K562 (cell line): ENCODE results near the gene MYO15B. TPM values are rescaled to one million over a fixed set of nuclear protein-coding genes. Genes with fewer than 3 reads are reported as not detected.

Experiments used
- ATAC-seq: fragments of 200-7000 bp; cut with Tn5 transposase; 3 replicates; pipeline ENCODE4 v1.9.1; 2020; ENCODE audit warnings: moderate library complexity
- BruUV-seq: library from RNA; stranded (reverse); fragments of 400-500 nt; replicated peaks from 2 replicates; lab custom pipeline; 2021; lab: Mats Ljungman, UMichigan
- CTCF ChIA-PET: fragments of 300-600 bp; formaldehyde crosslinking; extraction: SDS; loops from one replicate; lab custom pipeline; 2021; ENCODE audit warnings: low intra/inter-chr PET ratio; lab: Yijun Ruan, JAX
- POLR2A ChIA-PET: fragments of 300-600, 350-650 bp; sonication (Branson Sonifier 250); formaldehyde crosslinking; extraction: SDS; loops from one replicate; lab custom pipeline; 2021; ENCODE audit warnings: antibody characterized with exemption, inconsistent platforms; lab: Yijun Ruan, JAX
- DNase-seq, 4 experiments: peaks; one replicate each; pipeline versions ENCODE4 v3.0.0 to v3.0.0-alpha.2; 2011 to 2018; ENCODE audit warnings: low spot score in 3 of 4, mixed read lengths in 3 of 4; ENCODE audit errors: extremely low read depth in 1 of 4
- FAIRE-seq: peaks from 2 replicates; lab custom pipeline; 2011; peaks lifted over from hg19 to GRCh38; lab: Jason Lieb, UNC
- H2AFZ ChIP-seq: 2 replicates; pipeline ENCODE4 v1.6.0; 2011; ENCODE audit warnings: low read depth, low read length, control low read depth, inconsistent platforms
- H3K27ac ChIP-seq: fragments of 200-600 bp; 3 replicates; pipeline ENCODE4 v1.8.0; 2011; ENCODE audit warnings: low read depth, mild to moderate bottlenecking, control low read depth, inconsistent platforms, low read length, moderate library complexity, mixed read lengths; ENCODE audit errors: extremely low read depth
- H3K27me3 ChIP-seq, 2 experiments: fragments of 300-600 bp in 1 of 2; 2 replicates in 1 of 2; 3 replicates in 1 of 2; pipeline versions ENCODE4 v1.6.0 to v1.8.0; 2011; ENCODE audit warnings: inconsistent platforms in 2 of 2, low read length in 2 of 2, mild to moderate bottlenecking in 1 of 2, mixed read lengths in 1 of 2, moderate library complexity in 1 of 2; ENCODE audit not compliant: control insufficient read depth in 2 of 2, insufficient read depth in 2 of 2
- H3K36me3 ChIP-seq: fragments of 300-600 bp; 3 replicates; pipeline ENCODE4 v1.8.0; 2011; ENCODE audit warnings: mild to moderate bottlenecking, low read length, inconsistent platforms; ENCODE audit not compliant: control insufficient read depth, insufficient read depth
- H3K4me1 ChIP-seq, 2 experiments: fragments of 200-600 bp in 1 of 2; replicated peaks in 1 of 2; 2 replicates in 1 of 2; 3 replicates in 1 of 2; pipeline versions ENCODE4 v1.5.1 to v1.8.0; 2011; ENCODE audit warnings: inconsistent platforms in 2 of 2, low read length in 2 of 2, mild to moderate bottlenecking in 1 of 2, mixed read lengths in 1 of 2, moderate library complexity in 1 of 2; ENCODE audit not compliant: control insufficient read depth in 2 of 2, insufficient read depth in 2 of 2
- H3K4me2 ChIP-seq: 2 replicates; pipeline ENCODE4 v1.6.1; 2011; ENCODE audit warnings: low read length, control low read depth, inconsistent platforms, mixed read lengths; ENCODE audit not compliant: insufficient read depth
- H3K4me3 ChIP-seq: fragments of 200-600 bp; sonication (generic), shearing (Covaris generic); 2 replicates; pipeline ENCODE4 v1.5.1; 2016; ENCODE audit warnings: control low read depth, inconsistent platforms
- H3K79me2 ChIP-seq: fragments of 200-600 bp; 3 replicates; pipeline ENCODE4 v1.8.0; 2011; ENCODE audit warnings: low read length, inconsistent platforms; ENCODE audit not compliant: control insufficient read depth, insufficient read depth
- H3K9ac ChIP-seq, 2 experiments: 2 replicates each; pipeline versions ENCODE4 v1.6.0 to v1.6.1; 2011; ENCODE audit warnings: low read depth in 2 of 2, low read length in 2 of 2, control low read depth in 1 of 2, inconsistent platforms in 1 of 2, mild to moderate bottlenecking in 1 of 2, mixed read lengths in 1 of 2; ENCODE audit not compliant: insufficient read depth in 1 of 2
- H3K9me1 ChIP-seq: one replicate; pipeline ENCODE4 v1.6.0; 2011; ENCODE audit warnings: inconsistent platforms, mild to moderate bottlenecking, low read length, moderate library complexity; ENCODE audit not compliant: control insufficient read depth, insufficient read depth
- H3K9me3 ChIP-seq: replicated peaks from 2 replicates; pipeline ENCODE4 v1.5.1; 2011; ENCODE audit warnings: low read depth, low read length, inconsistent platforms; ENCODE audit not compliant: control insufficient read depth, insufficient read depth
- H4K20me1 ChIP-seq: replicated peaks from 2 replicates; pipeline ENCODE4 v1.6.1; 2011; ENCODE audit warnings: low read length, inconsistent platforms, mixed read lengths; ENCODE audit not compliant: control insufficient read depth, insufficient read depth
- PHF20 ChIP-seq: fragments of 450-650 bp; IDR thresholded peaks from 2 replicates; pipeline ENCODE4 v1.6.1; 2018; ENCODE audit not compliant: partially characterized antibody
- WGBS: fragments of 100-300 bp; shearing (Covaris generic); methylation state at CpG from one replicate; pipeline ENCODE4 v1.1.6; 2016; ENCODE audit warnings: low coverage, mixed read lengths; ENCODE audit not compliant: insufficient coverage; ENCODE audit errors: missing lambda C conversion rate; 5-methylcytosine and 5-hydroxymethylcytosine counted together
- in situ Hi-C: fragments of 300-500 bp; cut with MboI; formaldehyde crosslinking; loops from 4 replicates; pipeline ENCODE4 v1.15.0; 2018; ENCODE audit warnings: inconsistent platforms, mixed read lengths
- intact Hi-C: fragments of 100-400 bp; cut with micrococcal nuclease; formaldehyde crosslinking; loops from 2 replicates; pipeline ENCODE4 v1.14.2; 2022
- polyA plus RNA-seq, 8 experiments: library from polyadenylated mRNA; depleted of rRNA in 4 of 8; stranded (reverse) in 5 of 8; unstranded in 3 of 8; fragments of >200 nt; fragmentation: Nextera tagmentation in 2 of 8; fragmentation: Illumina TruSeq in 1 of 8; extraction: Ambion mirVana in 2 of 8; extraction: Trizol in 1 of 8; gene quantifications; 2 replicates each; pipeline versions ENCODE4 v1.2.1 to v1.2.3, GENCODE V29; 2011 to 2014; ENCODE audit warnings: inconsistent platforms in 1 of 8, missing spikeins in 1 of 8
- total RNA-seq, 7 experiments: library from RNA; depleted of rRNA in 6 of 7; stranded (reverse); fragments of >200 nt in 6 of 7; fragmentation: Illumina TruSeq in 2 of 7; extraction: Trizol in 2 of 7; gene quantifications; 2 replicates each; pipeline versions ENCODE4 v1.2.1 to v1.2.3, GENCODE V29; 2011 to 2021; ENCODE audit warnings: low replicate concordance in 1 of 7
- TF ChIP-seq, protein P1 (sequence below): sonication (generic); formaldehyde crosslinking; IDR thresholded peaks from 2 replicates; pipeline ENCODE4 v1.8.0; 2022; ENCODE audit warnings: mild to moderate bottlenecking, low read depth, missing genetic modification reagents
- TF ChIP-seq, protein P2 (sequence below): fragments of 450-650 bp; IDR thresholded peaks from 2 replicates; pipeline ENCODE4 v1.6.1; 2016

Gene MYO15B
- total and polyA plus RNA-seq, 9 of the 15 experiments (the other 6 are each of a cell fraction or from before 2014, with no cell fraction given): 0.05 to 3.1 (median 0.83) TPM; not detected in 2

DNA sequence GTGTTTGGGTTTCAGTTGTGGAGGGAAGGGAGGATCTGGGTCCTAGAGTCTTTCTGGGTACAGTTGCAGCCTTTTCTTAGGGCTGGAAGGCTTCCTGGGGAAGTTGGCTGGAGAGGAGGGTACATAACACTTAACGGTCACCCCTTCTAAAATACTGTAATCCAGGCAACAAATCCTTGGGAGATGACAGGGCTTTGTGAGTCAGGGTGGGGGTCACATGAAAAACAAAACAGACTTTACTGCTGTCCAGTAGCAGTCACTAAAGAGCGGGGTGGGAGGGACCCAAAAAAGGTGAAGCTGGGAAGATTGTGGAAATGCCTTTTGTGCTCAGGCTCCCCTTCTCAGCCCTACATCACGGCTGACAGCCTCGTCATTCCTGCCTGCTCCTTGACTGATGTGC is 85.9 kb downstream of the MYO15B start:
- no peaks in the 10 kb centered on the region for H3K27me3 ChIP-seq
- CTCF ChIA-PET: interaction anchor here (2.4 kb wide), 1 partner anchor 76 kb away, joined by 14 read pairs; no protein-coding TSS in a partner anchor
- intact Hi-C loops: no loop called here
- POLR2A ChIA-PET: interaction anchor here (0.6 to 1.6 kb wide), 4 partner anchors 11 to 141 kb away, joined by 3 to 4 read pairs (median 4); no protein-coding TSS in a partner anchor
- ATAC-seq (peak; percentile 58), DNase-seq (peak in 2 of 4 experiments; percentile 11 to 23), FAIRE-seq (no peak)
- no peak overlapping the region for H3K9ac ChIP-seq
- H3K36me3 ChIP-seq: peaks cover 79% of the 10 kb centered on the region
- WGBS: 52% methylated on average over 4 of the region's 4 CpGs
- no peaks in the 10 kb centered on the region for H3K9me1 ChIP-seq
- no peak overlapping the region for H3K4me2 ChIP-seq
- 0 out of 3 replicates have a peak overlapping the region, but pooled peaks have one; percentile 5 for H3K27ac ChIP-seq
- H3K79me2 ChIP-seq: peaks cover 56% of the 10 kb centered on the region
- no peak overlapping the region for H3K4me3 ChIP-seq
- H2AFZ ChIP-seq: no peak overlapping the region
- no TSS peak for BruUV-seq
- TF ChIP-seq, protein P1, sequence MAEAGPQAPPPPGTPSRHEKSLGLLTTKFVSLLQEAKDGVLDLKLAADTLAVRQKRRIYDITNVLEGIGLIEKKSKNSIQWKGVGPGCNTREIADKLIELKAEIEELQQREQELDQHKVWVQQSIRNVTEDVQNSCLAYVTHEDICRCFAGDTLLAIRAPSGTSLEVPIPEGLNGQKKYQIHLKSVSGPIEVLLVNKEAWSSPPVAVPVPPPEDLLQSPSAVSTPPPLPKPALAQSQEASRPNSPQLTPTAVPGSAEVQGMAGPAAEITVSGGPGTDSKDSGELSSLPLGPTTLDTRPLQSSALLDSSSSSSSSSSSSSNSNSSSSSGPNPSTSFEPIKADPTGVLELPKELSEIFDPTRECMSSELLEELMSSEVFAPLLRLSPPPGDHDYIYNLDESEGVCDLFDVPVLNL: no peak
- no peak for TF ChIP-seq PHF20
- TF ChIP-seq, protein P2, sequence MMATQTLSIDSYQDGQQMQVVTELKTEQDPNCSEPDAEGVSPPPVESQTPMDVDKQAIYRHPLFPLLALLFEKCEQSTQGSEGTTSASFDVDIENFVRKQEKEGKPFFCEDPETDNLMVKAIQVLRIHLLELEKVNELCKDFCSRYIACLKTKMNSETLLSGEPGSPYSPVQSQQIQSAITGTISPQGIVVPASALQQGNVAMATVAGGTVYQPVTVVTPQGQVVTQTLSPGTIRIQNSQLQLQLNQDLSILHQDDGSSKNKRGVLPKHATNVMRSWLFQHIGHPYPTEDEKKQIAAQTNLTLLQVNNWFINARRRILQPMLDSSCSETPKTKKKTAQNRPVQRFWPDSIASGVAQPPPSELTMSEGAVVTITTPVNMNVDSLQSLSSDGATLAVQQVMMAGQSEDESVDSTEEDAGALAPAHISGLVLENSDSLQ: peak; percentile 24; the same call in 1 of the 2 replicates
- peaks cover 0 to 1% of the 10 kb centered on the region in 2 experiments; a peak in 2 of 5 replicates for H3K4me1 ChIP-seq
- in situ Hi-C loops: no loop called here
- no peaks in the 10 kb centered on the region; the same call in 1 of the 2 replicates for H4K20me1 ChIP-seq
- no peaks in the 10 kb centered on the region for H3K9me3 ChIP-seq

Other genes starting within 250 kb of the MYO15B start
Only the 7 nearest of the 11 such genes appear.
- gene TMEM94, start 131.2 kb upstream of the MYO15B start, total RNA-seq (2014; rRNA removed): 13.5 and 20.4 TPM in 2 replicates
- 6.5 and 10.0 TPM in 2 replicates for gene TMEM94, start 131.2 kb upstream of the MYO15B start, total RNA-seq (2014; rRNA removed; fragmentation: Illumina TruSeq; extraction: Trizol)
- gene TMEM94, start 131.2 kb upstream of the MYO15B start, total RNA-seq (2015; rRNA removed; fragmentation: Illumina TruSeq; extraction: Trizol): 14.4 and 17.2 TPM in 2 replicates
- 32.8 and 42.1 TPM in 2 replicates for gene TMEM94, start 131.2 kb upstream of the MYO15B start, total RNA-seq (2021)
- 15.7 and 53.7 TPM in 2 replicates for gene TMEM94, start 131.2 kb upstream of the MYO15B start, polyA plus RNA-seq (2011; rRNA removed)
- gene TMEM94, start 131.2 kb upstream of the MYO15B start, polyA plus RNA-seq (2014; fragmentation: Illumina TruSeq; extraction: Trizol): 48.1 and 55.6 TPM in 2 replicates
- 1 to 10 TPM in 1 of 2 experiments, under 1 TPM in 1; 0.35 to 1.6 TPM for gene TMEM94, start 131.2 kb upstream of the MYO15B start, polyA plus RNA-seq (2014; fragmentation: Nextera tagmentation; extraction: Ambion mirVana)
- 26.1 and 31.4 TPM in 2 replicates for gene TMEM94, start 131.2 kb upstream of the MYO15B start, polyA plus RNA-seq (2014; rRNA removed)
- gene CASKIN2, start 72.3 kb upstream of the MYO15B start, total RNA-seq (2014; rRNA removed): 2.3 and 3.5 TPM in 2 replicates
- 1.1 and 1.3 TPM in 2 replicates for gene CASKIN2, start 72.3 kb upstream of the MYO15B start, total RNA-seq (2014; rRNA removed; fragmentation: Illumina TruSeq; extraction: Trizol)
- 2.1 and 2.3 TPM in 2 replicates for gene CASKIN2, start 72.3 kb upstream of the MYO15B start, total RNA-seq (2015; rRNA removed; fragmentation: Illumina TruSeq; extraction: Trizol)
- gene CASKIN2, start 72.3 kb upstream of the MYO15B start, total RNA-seq (2021): 12.2 and 14.5 TPM in 2 replicates
- gene CASKIN2, start 72.3 kb upstream of the MYO15B start, polyA plus RNA-seq (2011; rRNA removed): 1.9 and 2.2 TPM in 2 replicates
- gene CASKIN2, start 72.3 kb upstream of the MYO15B start, polyA plus RNA-seq (2014; fragmentation: Illumina TruSeq; extraction: Trizol): 2.5 and 5.7 TPM in 2 replicates
- under 1 TPM; 0.01 to 0.04 TPM for gene CASKIN2, start 72.3 kb upstream of the MYO15B start, polyA plus RNA-seq (2014; fragmentation: Nextera tagmentation; extraction: Ambion mirVana)
- gene CASKIN2, start 72.3 kb upstream of the MYO15B start, polyA plus RNA-seq (2014; rRNA removed): 3.0 and 5.1 TPM in 2 replicates
- 53.0 and 81.0 TPM in 2 replicates for gene TSEN54, start 71.3 kb upstream of the MYO15B start, total RNA-seq (2014; rRNA removed)
- gene TSEN54, start 71.3 kb upstream of the MYO15B start, total RNA-seq (2014; rRNA removed; fragmentation: Illumina TruSeq; extraction: Trizol): 34.6 and 48.9 TPM in 2 replicates
- 35.6 and 37.2 TPM in 2 replicates for gene TSEN54, start 71.3 kb upstream of the MYO15B start, total RNA-seq (2015; rRNA removed; fragmentation: Illumina TruSeq; extraction: Trizol)
- gene TSEN54, start 71.3 kb upstream of the MYO15B start, total RNA-seq (2021): 58.0 and 64.3 TPM in 2 replicates
- gene TSEN54, start 71.3 kb upstream of the MYO15B start, polyA plus RNA-seq (2011; rRNA removed): 57.6 and 62.0 TPM in 2 replicates
- 40.0 and 41.6 TPM in 2 replicates for gene TSEN54, start 71.3 kb upstream of the MYO15B start, polyA plus RNA-seq (2014; fragmentation: Illumina TruSeq; extraction: Trizol)
- gene TSEN54, start 71.3 kb upstream of the MYO15B start, polyA plus RNA-seq (2014; fragmentation: Nextera tagmentation; extraction: Ambion mirVana): 10 to 100 TPM in 1 of 2 experiments, 1 to 10 TPM in 1; 5.9 to 13.6 TPM
- 55.6 and 62.6 TPM in 2 replicates for gene TSEN54, start 71.3 kb upstream of the MYO15B start, polyA plus RNA-seq (2014; rRNA removed)
- gene LLGL2, start 62.1 kb upstream of the MYO15B start, total RNA-seq (2014; rRNA removed): 17.9 and 19.5 TPM in 2 replicates
- gene LLGL2, start 62.1 kb upstream of the MYO15B start, total RNA-seq (2014; rRNA removed; fragmentation: Illumina TruSeq; extraction: Trizol): 1.8 and 3.0 TPM in 2 replicates
- 10.2 and 11.8 TPM in 2 replicates for gene LLGL2, start 62.1 kb upstream of the MYO15B start, total RNA-seq (2015; rRNA removed; fragmentation: Illumina TruSeq; extraction: Trizol)
- 24.4 and 25.2 TPM in 2 replicates for gene LLGL2, start 62.1 kb upstream of the MYO15B start, total RNA-seq (2021)
- 12.5 and 16.0 TPM in 2 replicates for gene LLGL2, start 62.1 kb upstream of the MYO15B start, polyA plus RNA-seq (2011; rRNA removed)
- 3.7 and 14.7 TPM in 2 replicates for gene LLGL2, start 62.1 kb upstream of the MYO15B start, polyA plus RNA-seq (2014; fragmentation: Illumina TruSeq; extraction: Trizol)
- gene LLGL2, start 62.1 kb upstream of the MYO15B start, polyA plus RNA-seq (2014; fragmentation: Nextera tagmentation; extraction: Ambion mirVana): 1 to 10 TPM in 1 of 2 experiments, under 1 TPM in 1; 0.32 to 1.3 TPM
- 17.7 and 23.7 TPM in 2 replicates for gene LLGL2, start 62.1 kb upstream of the MYO15B start, polyA plus RNA-seq (2014; rRNA removed)
- gene SMIM5, start 45.6 kb downstream of the MYO15B start, total RNA-seq (2014; rRNA removed): not detected in 2 replicates
- gene SMIM5, start 45.6 kb downstream of the MYO15B start, total RNA-seq (2014; rRNA removed; fragmentation: Illumina TruSeq; extraction: Trizol): not detected in 2 replicates
- gene SMIM5, start 45.6 kb downstream of the MYO15B start, total RNA-seq (2015; rRNA removed; fragmentation: Illumina TruSeq; extraction: Trizol): not detected in 2 replicates
- gene SMIM5, start 45.6 kb downstream of the MYO15B start, total RNA-seq (2021): not detected in 2 replicates
- not detected in 2 replicates for gene SMIM5, start 45.6 kb downstream of the MYO15B start, polyA plus RNA-seq (2011; rRNA removed)
- not detected in 2 replicates for gene SMIM5, start 45.6 kb downstream of the MYO15B start, polyA plus RNA-seq (2014; fragmentation: Illumina TruSeq; extraction: Trizol)
- gene SMIM5, start 45.6 kb downstream of the MYO15B start, polyA plus RNA-seq (2014; fragmentation: Nextera tagmentation; extraction: Ambion mirVana): not detected
- gene SMIM5, start 45.6 kb downstream of the MYO15B start, polyA plus RNA-seq (2014; rRNA removed): 0.08 TPM in 1 of 2 replicates, not detected in the other
- gene RECQL5, start 79.4 kb downstream of the MYO15B start, total RNA-seq (2014; rRNA removed): 25.2 and 26.8 TPM in 2 replicates
- gene RECQL5, start 79.4 kb downstream of the MYO15B start, total RNA-seq (2014; rRNA removed; fragmentation: Illumina TruSeq; extraction: Trizol): 12.3 and 14.5 TPM in 2 replicates
- 15.2 and 15.9 TPM in 2 replicates for gene RECQL5, start 79.4 kb downstream of the MYO15B start, total RNA-seq (2015; rRNA removed; fragmentation: Illumina TruSeq; extraction: Trizol)
- gene RECQL5, start 79.4 kb downstream of the MYO15B start, total RNA-seq (2021): 34.8 and 35.7 TPM in 2 replicates
- 16.4 and 20.4 TPM in 2 replicates for gene RECQL5, start 79.4 kb downstream of the MYO15B start, polyA plus RNA-seq (2011; rRNA removed)
- 23.1 and 27.9 TPM in 2 replicates for gene RECQL5, start 79.4 kb downstream of the MYO15B start, polyA plus RNA-seq (2014; fragmentation: Illumina TruSeq; extraction: Trizol)
- 1 to 10 TPM; 4.1 to 5.8 TPM for gene RECQL5, start 79.4 kb downstream of the MYO15B start, polyA plus RNA-seq (2014; fragmentation: Nextera tagmentation; extraction: Ambion mirVana)
- 23.1 and 27.1 TPM in 2 replicates for gene RECQL5, start 79.4 kb downstream of the MYO15B start, polyA plus RNA-seq (2014; rRNA removed)
- 57.9 and 59.7 TPM in 2 replicates for gene SAP30BP, start 79.5 kb downstream of the MYO15B start, total RNA-seq (2014; rRNA removed)
- 45.3 and 51.8 TPM in 2 replicates for gene SAP30BP, start 79.5 kb downstream of the MYO15B start, total RNA-seq (2014; rRNA removed; fragmentation: Illumina TruSeq; extraction: Trizol)
- gene SAP30BP, start 79.5 kb downstream of the MYO15B start, total RNA-seq (2015; rRNA removed; fragmentation: Illumina TruSeq; extraction: Trizol): 62.4 and 64.7 TPM in 2 replicates
- 60.6 and 71.7 TPM in 2 replicates for gene SAP30BP, start 79.5 kb downstream of the MYO15B start, total RNA-seq (2021)
- 69.3 and 70.7 TPM in 2 replicates for gene SAP30BP, start 79.5 kb downstream of the MYO15B start, polyA plus RNA-seq (2011; rRNA removed)
- gene SAP30BP, start 79.5 kb downstream of the MYO15B start, polyA plus RNA-seq (2014; fragmentation: Illumina TruSeq; extraction: Trizol): 90.8 and 91.7 TPM in 2 replicates
- 100 to 1,000 TPM; 103 to 154 TPM for gene SAP30BP, start 79.5 kb downstream of the MYO15B start, polyA plus RNA-seq (2014; fragmentation: Nextera tagmentation; extraction: Ambion mirVana)
- 67.8 and 86.4 TPM in 2 replicates for gene SAP30BP, start 79.5 kb downstream of the MYO15B start, polyA plus RNA-seq (2014; rRNA removed)